ENCODE results near the gene UBE3C. TPM values are rescaled to one million over a fixed set of nuclear protein-coding genes. Genes with fewer than 3 reads are reported as not detected.
A peak's percentile ranks its signal among the peaks of the same experiment; 100 is the strongest.
"Not testable (repeated sequence)": the region's sequence is repeated elsewhere in the genome, so short reads cannot be mapped to it uniquely, and the experiment has no call there.

UBE3C gene
- total RNA-seq, 1 donor from 2014 or later, result 44.5 TPM

- ATAC-seq, result not testable (repeated sequence)
Measured at GRCh38 chr7:157274094-157274634, 135.4 kb downstream of the UBE3C start.

GRCh38 chr7:157274991-157275427 is 136.3 kb downstream of the UBE3C start:
- no peak for ATAC-seq

- no peak for ATAC-seq
Measured at GRCh38 chr7:157276091-157276561, 137.4 kb downstream of the UBE3C start.

GRCh38 chr7:157276731-157277562 is 138.2 kb downstream of the UBE3C start:
- no peak for ATAC-seq

GRCh38 chr7:157277568-157277967 is 138.8 kb downstream of the UBE3C start:
- ATAC-seq, result not testable (repeated sequence)

- ATAC-seq, result no peak
Measured at GRCh38 chr7:157278167-157278790, 139.6 kb downstream of the UBE3C start.

GRCh38 chr7:157278791-157279724 is 140.3 kb downstream of the UBE3C start:
- peak; percentile 41 for ATAC-seq

- ATAC-seq, result no peak
Measured at GRCh38 chr7:157279741-157280215, 141.1 kb downstream of the UBE3C start.

GRCh38 chr7:157280216-157280841 is 141.6 kb downstream of the UBE3C start:
- no peak for ATAC-seq

- peak; percentile 56 for ATAC-seq
Measured at GRCh38 chr7:157281221-157281998, 142.7 kb downstream of the UBE3C start.

GRCh38 chr7:157282141-157282801 is 143.5 kb downstream of the UBE3C start:
- peak; percentile 76 for ATAC-seq

- ATAC-seq, result no peak
Measured at GRCh38 chr7:157284229-157285014, 145.7 kb downstream of the UBE3C start.

- no peak for ATAC-seq
Measured at GRCh38 chr7:157291404-157292080, 152.8 kb downstream of the UBE3C start.

GRCh38 chr7:157292258-157292657 is 153.5 kb downstream of the UBE3C start:
- ATAC-seq, result no peak

GRCh38 chr7:157292770-157293412 is 154.2 kb downstream of the UBE3C start:
- peak; percentile 84 for ATAC-seq

- peak; percentile 54 for ATAC-seq
Measured at GRCh38 chr7:157293413-157293788, 154.7 kb downstream of the UBE3C start.

- no peak for ATAC-seq
Measured at GRCh38 chr7:157294773-157295172, 156.0 kb downstream of the UBE3C start.

- no peak for ATAC-seq
Measured at GRCh38 chr7:157295338-157295737, 156.6 kb downstream of the UBE3C start.
